GDM1 (cell line): ENCODE results near the gene NSD2.
"Not testable (repeated sequence)": the region's sequence is repeated elsewhere in the genome, so short reads cannot be mapped to it uniquely, and the experiment has no call there.

Experiments used
- DNase-seq: peaks from one replicate; lab custom pipeline; 2025; lab: John Stamatoyannopoulos, UW

Gene NSD2

GRCh38 chr4:2006956-2007653 is 135.9 kb downstream of the NSD2 start:
- no peak for DNase-seq

- no peak for DNase-seq
These were observed 136.8 kb downstream of the NSD2 start for GRCh38 chr4:2007804-2008670.

- no peak for DNase-seq
These were observed 137.4 kb downstream of the NSD2 start for GRCh38 chr4:2008671-2008920.

GRCh38 chr4:2008921-2009650 is 137.9 kb downstream of the NSD2 start, which contains the start of gene NELFA:
Gene NELFA (minus strand): TSS chr4:2008974. CDS start chr4:2008959, 15 bp downstream.
- peak; percentile 86 for DNase-seq

DNA sequence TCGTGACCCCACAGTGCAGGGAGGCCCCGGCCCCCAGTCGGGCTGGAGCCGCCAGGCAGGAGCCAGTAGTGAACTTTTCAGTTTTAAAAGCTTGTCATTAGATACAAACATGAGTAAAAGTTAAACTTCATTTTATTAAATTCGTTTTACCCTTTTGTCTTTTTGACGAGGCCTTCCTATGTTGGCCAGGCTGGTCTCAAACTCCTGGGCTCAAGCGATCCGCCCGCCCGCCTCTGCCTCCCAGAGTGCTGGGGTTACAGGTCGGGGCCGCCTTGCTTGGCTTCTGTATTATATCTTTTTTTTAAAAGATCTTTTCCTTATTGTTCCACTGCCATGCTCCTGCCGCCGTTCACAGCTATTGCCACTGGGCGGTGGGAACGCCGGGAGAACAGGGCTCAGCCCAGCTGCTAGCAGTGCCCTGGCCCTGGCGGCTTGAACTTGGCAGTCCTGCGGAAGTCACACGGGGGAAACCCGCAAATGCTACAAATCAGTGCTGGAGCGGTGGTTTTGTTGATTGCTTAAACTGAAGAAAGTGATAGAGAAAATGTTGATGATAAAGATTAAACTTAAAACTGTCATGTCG is 138.5 kb downstream of the NSD2 start:
- DNase-seq = peak; percentile 18

- no peak for DNase-seq
These were observed 140.4 kb downstream of the NSD2 start for GRCh38 chr4:2011583-2011982.

DNA sequence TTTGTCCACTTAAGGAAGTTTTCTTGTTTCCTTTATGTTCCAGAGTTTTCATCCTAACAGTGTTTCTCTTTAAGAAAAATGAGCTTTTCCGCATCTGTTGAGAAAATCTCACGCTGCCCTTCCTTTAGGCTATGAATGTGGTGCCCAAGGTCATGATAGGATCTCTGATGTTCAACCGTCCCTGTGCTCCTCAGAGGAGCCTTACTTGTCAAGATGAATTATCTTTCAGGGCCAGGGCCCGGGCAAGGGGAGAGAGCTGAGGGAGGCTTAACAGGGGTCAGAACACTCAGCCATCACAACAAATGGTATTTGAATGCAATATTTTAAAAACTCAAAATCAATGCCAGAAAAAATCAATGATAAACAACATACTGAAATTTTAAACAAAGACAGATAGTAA is 143.8 kb downstream of the NSD2 start:
- no peak for DNase-seq

DNA sequence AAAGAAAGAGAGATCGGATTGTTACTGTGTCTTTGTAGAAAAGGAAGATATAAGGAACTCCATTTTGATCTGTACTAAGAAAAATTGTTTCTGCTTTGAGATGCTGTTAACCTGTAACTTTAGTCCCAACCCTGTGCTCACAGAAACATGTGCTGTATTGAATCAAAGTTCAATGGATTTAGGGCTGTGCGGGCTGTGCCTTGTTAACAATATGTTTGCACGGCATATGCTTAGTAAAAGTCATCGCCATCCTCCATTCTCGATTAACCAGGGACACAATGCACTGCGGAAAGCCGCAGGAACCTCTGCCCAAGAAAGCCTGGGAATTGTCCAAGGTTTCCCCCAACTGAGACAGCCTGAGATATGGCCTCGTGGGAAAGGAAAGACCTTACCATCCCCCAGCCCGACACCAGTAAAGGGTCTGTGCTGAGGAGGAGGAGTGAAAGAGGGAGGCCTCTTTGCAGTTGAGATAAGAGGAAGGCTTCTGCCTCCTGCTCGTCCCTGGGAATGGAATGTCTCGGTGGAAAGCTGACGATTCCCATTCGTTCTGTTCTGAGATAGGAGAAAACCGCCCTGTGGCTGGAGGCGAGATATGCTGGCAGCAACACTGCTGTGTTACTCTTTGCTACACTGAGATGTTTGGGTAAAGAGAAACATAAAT is 150.3 kb downstream of the NSD2 start:
- DNase-seq = not testable (repeated sequence)

GRCh38 chr4:2024683-2025082 is 153.5 kb downstream of the NSD2 start:
- DNase-seq = no peak

DNA sequence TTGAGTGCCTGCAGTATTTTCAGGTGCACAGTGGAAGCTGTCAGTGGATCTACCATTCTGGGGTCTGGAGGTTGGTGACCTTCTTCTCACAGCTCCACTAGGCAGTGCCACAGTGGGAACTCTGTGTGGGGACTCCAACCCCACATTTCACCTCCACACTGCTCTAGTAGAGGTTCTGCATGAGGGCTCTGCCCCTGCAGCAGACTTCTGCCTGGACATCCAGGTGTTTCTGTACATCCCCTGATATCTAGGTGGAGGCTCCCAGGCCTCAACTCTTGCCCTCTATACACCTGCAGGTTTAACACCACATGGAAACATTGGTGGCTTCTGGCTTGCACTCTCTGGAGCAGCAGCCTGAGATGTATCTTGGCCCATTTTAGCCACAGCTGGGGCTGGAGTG is 154.6 kb downstream of the NSD2 start:
- no peak for DNase-seq

DNA sequence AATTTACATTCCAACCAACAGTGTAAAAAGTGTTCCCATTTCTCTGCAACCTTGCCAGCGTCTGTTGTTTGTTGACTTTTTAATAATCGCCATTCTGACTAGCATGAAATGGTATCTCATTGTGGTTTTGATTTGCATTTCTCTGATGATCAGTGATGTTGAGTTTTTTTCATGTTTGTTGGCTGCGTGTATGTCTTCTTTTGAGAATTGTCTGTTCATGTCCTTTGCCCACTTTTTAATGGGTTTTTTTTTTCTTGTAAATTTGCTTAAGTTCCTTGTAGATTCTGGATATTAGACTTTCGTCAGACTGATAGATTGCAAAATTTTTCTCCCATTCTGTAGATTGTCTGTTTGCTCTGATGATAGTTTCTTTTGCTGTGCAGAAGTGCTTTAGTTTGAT is 155.9 kb downstream of the NSD2 start:
- DNase-seq = not testable (repeated sequence)

DNA sequence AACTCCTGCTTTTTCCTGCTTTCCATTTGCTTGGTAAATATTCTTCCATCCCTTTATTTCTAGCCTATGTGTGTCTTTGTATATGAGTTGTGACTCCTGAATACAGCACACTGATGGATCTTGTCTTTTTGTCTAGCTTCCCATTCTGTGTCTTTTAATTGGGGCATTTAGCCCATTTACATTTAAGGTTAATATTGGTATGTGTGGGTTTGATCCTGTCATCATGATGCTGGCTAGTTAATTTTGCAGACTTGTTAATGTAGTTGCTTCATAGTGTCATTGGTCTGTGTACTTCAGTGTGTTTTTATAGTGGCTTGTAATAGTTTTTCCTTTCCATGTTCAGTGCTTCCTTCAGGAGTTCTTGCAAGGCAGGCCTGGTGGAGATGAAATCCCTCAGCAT is 160.0 kb downstream of the NSD2 start:
- DNase-seq = not testable (repeated sequence)
